GM06990 (cell line): Measurements from ENCODE around the gene CD200R1L.

Experiments
- DNase-seq: peaks from one replicate; pipeline ENCODE4 v3.0.0-alpha.2; 2011; ENCODE audit not compliant: insufficient read length; ENCODE audit errors: extremely low read depth
- H3K27me3 ChIP-seq: replicated peaks from 2 replicates; pipeline ENCODE4 v1.6.0; 2011; ENCODE audit warnings: low read length; ENCODE audit not compliant: control insufficient read depth, insufficient read depth
- H3K36me3 ChIP-seq: 2 replicates; pipeline ENCODE4 v1.5.1; 2011; ENCODE audit warnings: low read length; ENCODE audit not compliant: control insufficient read depth, insufficient read depth
- H3K4me3 ChIP-seq: replicated peaks from 2 replicates; pipeline ENCODE4 v1.5.1; 2011; ENCODE audit warnings: low read depth, mild to moderate bottlenecking, control low read depth, low read length
- TF ChIP-seq, protein P1 (sequence below): IDR thresholded peaks from 2 replicates; pipeline ENCODE4 v1.5.1; 2011; ENCODE audit warnings: low read length, control low read depth, mild to moderate bottlenecking, inconsistent platforms; ENCODE audit not compliant: insufficient read depth, poor library complexity, severe bottlenecking

Gene CD200R1L

GRCh38 chr3:112794622-112795172 is 52.0 kb downstream of the CD200R1L start:
- Histone ChIP-seq H3K36me3 (no peaks in the 10 kb centered on the region), H3K4me3 (no peak overlapping the region), H3K27me3 (no peaks in the 10 kb centered on the region)
- no peak for DNase-seq
- TF ChIP-seq, protein P1, sequence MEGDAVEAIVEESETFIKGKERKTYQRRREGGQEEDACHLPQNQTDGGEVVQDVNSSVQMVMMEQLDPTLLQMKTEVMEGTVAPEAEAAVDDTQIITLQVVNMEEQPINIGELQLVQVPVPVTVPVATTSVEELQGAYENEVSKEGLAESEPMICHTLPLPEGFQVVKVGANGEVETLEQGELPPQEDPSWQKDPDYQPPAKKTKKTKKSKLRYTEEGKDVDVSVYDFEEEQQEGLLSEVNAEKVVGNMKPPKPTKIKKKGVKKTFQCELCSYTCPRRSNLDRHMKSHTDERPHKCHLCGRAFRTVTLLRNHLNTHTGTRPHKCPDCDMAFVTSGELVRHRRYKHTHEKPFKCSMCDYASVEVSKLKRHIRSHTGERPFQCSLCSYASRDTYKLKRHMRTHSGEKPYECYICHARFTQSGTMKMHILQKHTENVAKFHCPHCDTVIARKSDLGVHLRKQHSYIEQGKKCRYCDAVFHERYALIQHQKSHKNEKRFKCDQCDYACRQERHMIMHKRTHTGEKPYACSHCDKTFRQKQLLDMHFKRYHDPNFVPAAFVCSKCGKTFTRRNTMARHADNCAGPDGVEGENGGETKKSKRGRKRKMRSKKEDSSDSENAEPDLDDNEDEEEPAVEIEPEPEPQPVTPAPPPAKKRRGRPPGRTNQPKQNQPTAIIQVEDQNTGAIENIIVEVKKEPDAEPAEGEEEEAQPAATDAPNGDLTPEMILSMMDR = no peak

DNA sequence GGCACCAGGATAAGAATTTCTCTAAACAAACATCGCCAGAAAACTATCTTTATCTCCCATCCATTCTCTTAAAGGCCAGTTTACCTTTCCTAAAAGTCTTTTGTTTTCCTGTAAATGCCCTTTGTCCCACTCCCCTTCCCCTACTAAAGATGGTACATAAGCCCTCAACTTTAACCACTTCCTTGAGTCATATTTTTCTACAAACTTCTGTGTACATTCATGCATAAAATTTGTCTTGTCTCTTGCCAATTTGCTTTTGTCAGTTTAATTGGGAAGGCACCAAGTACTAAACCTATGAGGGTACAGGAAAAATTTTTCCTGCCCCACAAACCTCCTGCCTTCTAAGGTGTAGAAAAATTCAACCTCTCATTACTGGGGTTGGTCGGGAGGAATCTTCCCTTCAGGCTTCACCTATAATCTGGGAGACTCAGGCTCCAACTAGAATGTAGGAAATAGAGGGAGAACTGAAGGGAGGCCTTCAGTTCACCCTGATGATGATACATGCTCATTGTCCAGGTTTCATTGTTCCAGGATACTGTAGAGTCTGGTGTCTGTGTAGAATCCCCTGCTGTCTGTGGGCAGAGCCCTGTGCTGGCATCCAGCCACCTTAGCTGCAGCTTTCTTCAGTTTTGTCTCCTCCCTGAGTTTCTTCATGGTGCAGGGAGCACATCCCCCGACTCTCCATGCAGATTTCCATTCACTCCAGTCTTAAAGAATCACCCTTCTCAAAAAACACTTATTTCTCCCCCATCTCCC is 53.2 kb downstream of the CD200R1L start:
- no peaks in the 10 kb centered on the region for H3K36me3 ChIP-seq
- TF ChIP-seq, protein P1 = no peak
- H3K27me3 ChIP-seq = no peaks in the 10 kb centered on the region
- H3K4me3 ChIP-seq = no peak overlapping the region
- no peak for DNase-seq

DNA sequence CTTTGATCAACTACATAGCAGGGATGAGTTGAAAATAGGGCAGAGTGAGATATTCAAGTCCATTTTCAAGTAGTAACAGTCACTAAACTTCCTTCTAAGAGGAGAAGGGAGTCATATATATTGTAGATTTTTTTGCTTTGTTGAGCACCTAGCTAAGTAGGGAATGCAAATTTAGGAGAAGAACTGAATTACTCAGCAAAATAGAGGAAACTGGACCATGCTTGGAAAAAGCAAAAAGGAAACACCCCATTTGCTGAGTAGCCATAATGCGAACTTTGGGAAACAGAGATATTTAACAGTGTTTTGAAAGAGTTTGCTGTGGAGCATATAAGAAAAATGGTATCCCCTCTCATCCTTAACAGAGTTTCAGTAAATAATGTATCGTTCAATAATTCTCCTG is 54.9 kb downstream of the CD200R1L start:
- no peaks in the 10 kb centered on the region for H3K27me3 ChIP-seq
- H3K4me3 ChIP-seq = no peak overlapping the region
- TF ChIP-seq, protein P1 = no peak

DNA sequence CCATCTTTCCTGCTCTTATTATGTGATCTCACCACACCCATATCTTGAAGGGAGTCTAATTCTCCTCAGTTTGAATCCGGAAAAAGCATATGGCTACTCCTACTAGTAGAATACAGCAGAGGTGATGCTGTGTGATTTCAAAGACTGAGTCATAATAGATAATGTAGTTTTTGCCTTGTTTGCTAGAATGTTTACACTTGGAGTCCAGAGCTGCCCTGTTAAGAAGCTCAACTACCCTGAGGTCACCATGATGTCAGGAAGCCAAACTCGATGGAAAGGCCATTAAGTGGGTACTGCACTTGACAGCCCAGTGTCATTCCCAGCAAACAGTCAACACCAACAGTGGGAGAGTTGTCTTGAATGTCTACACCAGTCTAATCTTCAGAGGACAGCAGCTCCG is 56.9 kb downstream of the CD200R1L start:
- no peaks in the 10 kb centered on the region for H3K36me3 ChIP-seq
- H3K27me3 ChIP-seq = no peaks in the 10 kb centered on the region
- TF ChIP-seq, protein P1 = no peak
- DNase-seq = no peak
- no peak overlapping the region for H3K4me3 ChIP-seq

More for the DNA sequence above, 54.9 kb downstream of the CD200R1L start:
- no peak for DNase-seq
- H3K36me3 ChIP-seq = no peaks in the 10 kb centered on the region

DNA sequence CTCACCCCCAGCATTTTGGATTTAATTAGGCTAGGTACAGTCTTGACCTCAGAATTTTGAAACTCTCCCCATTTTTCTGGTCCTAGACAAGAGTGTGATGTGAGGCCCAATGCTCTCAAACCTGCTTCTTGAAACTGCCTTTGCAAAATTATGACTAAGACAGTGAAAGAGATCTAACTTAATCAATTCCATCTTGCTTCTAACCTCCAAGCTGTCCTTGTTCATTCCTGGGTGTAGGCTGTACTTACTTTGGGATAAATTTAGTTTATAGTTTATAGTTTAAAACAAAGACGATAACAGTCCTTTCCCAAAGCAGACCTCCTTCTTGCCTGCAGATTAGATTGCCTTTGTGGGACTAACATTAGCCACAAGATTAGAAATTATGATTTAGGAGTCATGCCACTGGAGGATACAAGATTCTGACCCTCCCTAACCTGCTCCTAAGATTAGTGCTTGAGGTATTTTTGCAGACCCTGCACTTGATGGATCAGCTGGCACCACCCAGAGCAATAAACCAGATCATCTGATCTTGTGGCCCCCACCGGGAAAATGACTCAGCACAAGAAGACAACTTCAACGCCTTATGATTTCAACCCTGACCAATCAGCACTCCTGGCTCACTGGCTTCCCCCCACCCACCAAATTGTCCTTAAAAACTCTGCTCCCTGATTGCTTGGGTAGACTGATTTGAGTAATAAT is 59.6 kb downstream of the CD200R1L start:
- H3K36me3 ChIP-seq = no peaks in the 10 kb centered on the region
- TF ChIP-seq, protein P1 = no peak
- no peak for DNase-seq

More for the DNA sequence above, 59.6 kb downstream of the CD200R1L start:
- Histone ChIP-seq H3K4me3 (no peak overlapping the region), H3K27me3 (no peaks in the 10 kb centered on the region)
